SJSA1 (cell line): ENCODE data around the gene RUBCNL. TPM values are rescaled to one million over a fixed set of nuclear protein-coding genes. Genes with fewer than 3 reads are reported as not detected.

Experiments used
- DNase-seq, 2 experiments: peaks; one replicate each; pipeline ENCODE4 v3.0.0-alpha.2; 2015 to 2020; ENCODE audit warnings: low spot score in 2 of 2, low read depth in 1 of 2
- H3K27ac ChIP-seq: fragments of 250-450 bp; sonication (Bioruptor Pico); 2 replicates; pipeline ENCODE4 v1.5.1; 2020; ENCODE audit warnings: mild to moderate bottlenecking, moderate library complexity
- H3K27me3 ChIP-seq: fragments of 250-450 bp; sonication (Bioruptor Pico); replicated peaks from 2 replicates; pipeline ENCODE4 v1.5.1; 2020; ENCODE audit warnings: mild to moderate bottlenecking, moderate library complexity
- H3K36me3 ChIP-seq: fragments of 250-450 bp; sonication (Bioruptor Pico); 2 replicates; pipeline ENCODE4 v1.5.1; 2020; ENCODE audit warnings: mild to moderate bottlenecking
- H3K4me1 ChIP-seq: fragments of 250-450 bp; sonication (Bioruptor Pico); replicated peaks from 2 replicates; pipeline ENCODE4 v1.6.1; 2021; ENCODE audit warnings: mild to moderate bottlenecking
- H3K4me3 ChIP-seq: fragments of 250-450 bp; sonication (Bioruptor Pico); 2 replicates; pipeline ENCODE4 v1.5.1; 2020; ENCODE audit warnings: mild to moderate bottlenecking
- H3K9me3 ChIP-seq: fragments of 250-450 bp; sonication (Bioruptor Pico); replicated peaks from 2 replicates; pipeline ENCODE4 v1.5.1; 2020; ENCODE audit warnings: mild to moderate bottlenecking
- total RNA-seq: library from RNA; depleted of rRNA; stranded (reverse); fragments of >200 nt; shearing (Covaris generic); gene quantifications from 2 replicates; pipeline ENCODE4 v1.2.3, GENCODE V29; 2014

The RUBCNL gene
- total RNA-seq, 1 experiment from 2014 or later: 0.21 TPM

DNA sequence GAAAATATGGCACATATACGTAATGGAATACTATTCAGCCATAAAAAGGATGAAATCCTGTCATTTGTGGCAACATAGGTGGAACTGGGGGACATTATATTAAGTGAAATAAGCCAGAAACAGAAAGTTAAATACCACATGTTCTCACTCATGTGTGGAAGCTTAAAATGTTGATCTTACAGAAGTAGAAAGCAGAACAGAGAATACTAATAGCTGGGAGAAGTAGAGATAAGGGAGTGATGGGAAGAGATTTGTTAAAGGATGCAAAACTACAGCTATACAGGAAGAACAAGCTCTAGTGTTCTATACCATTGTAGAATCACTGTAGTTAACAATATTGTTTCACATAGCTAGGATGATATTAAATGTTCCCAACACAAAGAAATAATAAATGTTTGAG is 68.1 kb downstream of the RUBCNL start:
- Histone ChIP-seq H3K27me3 (no peaks in the 10 kb centered on the region), H3K9me3 (no peaks in the 10 kb centered on the region), H3K4me1 (no peaks in the 10 kb centered on the region), H3K27ac (no peak overlapping the region), H3K4me3 (no peak overlapping the region), H3K36me3 (no peaks in the 10 kb centered on the region)
- no peak for DNase-seq

DNA sequence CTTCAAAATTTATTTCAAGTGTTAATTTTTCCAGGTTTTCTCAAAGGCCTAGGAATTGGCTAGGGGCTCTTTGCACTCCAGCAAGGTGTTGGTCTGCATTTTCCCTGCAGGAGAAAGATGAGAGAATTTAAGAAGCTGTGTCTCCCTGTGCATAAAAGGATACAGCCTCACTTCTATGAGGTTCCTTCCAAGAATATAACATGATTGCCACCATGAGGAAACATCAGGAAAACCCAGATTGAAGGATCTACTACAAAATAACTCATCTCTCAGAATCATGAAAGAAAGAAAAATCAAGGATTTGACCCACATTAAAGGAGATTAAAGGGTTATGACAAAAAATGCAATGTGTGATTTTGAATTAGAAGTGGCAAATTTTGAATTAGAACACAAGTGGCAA is 69.9 kb downstream of the RUBCNL start:
- no peaks in the 10 kb centered on the region for H3K36me3 ChIP-seq
- H3K9me3 ChIP-seq: no peaks in the 10 kb centered on the region
- H3K4me1 ChIP-seq: no peaks in the 10 kb centered on the region
- no peak overlapping the region for H3K27ac ChIP-seq
- H3K27me3 ChIP-seq: no peaks in the 10 kb centered on the region
- DNase-seq: no peak
- no peak overlapping the region for H3K4me3 ChIP-seq

DNA sequence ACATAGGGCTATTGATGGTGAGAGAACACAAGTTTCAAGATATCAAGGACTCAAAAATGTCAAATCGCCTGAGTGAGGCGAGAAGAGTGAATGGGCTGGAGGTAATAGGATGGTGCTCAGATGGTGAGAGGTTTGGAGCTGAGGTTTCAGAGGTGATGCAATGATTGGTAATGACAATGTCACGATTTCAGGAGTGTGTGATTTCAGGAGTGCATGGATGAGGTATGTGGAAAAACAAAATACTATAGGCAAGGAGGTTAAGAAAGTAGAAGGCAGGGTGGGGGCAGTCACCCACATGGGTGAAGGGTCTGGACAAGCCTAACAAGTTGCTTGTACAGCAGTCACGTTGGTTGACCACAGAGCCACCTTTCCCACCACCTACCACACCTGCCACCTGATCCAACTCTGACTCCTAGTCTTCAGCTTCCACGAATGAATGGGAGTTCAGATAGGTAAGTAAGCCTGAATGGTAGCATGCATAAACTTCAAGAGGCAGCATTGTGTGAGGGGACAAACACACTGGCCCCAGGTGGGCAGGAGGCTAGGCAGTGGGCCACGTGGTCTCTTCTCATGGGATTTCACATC is 71.5 kb downstream of the RUBCNL start:
- no peaks in the 10 kb centered on the region for H3K36me3 ChIP-seq
- H3K27me3 ChIP-seq: no peaks in the 10 kb centered on the region
- no peak overlapping the region for H3K27ac ChIP-seq
- no peak for DNase-seq
- no peaks in the 10 kb centered on the region for H3K4me1 ChIP-seq
- H3K9me3 ChIP-seq: no peaks in the 10 kb centered on the region
- H3K4me3 ChIP-seq: no peak overlapping the region

DNA sequence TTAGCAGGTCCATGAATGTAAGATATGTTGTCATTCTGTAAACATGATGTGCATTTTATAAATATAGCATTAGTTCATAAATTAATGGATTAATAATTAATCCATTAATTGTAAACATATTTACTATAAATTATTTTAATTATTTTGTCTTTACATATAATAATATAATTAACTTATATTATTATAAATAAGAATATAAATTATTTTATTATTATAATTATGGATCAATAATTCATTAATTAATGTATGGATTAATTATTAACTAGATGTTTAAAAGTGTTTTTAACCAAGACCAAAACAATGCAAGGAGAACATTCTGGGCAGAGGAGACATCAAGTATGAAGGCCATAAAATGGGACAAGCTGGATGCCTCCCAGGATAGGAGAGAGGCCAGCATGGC is 72.0 kb downstream of the RUBCNL start:
- Histone ChIP-seq H3K27ac (no peak overlapping the region), H3K36me3 (no peaks in the 10 kb centered on the region), H3K9me3 (no peaks in the 10 kb centered on the region), H3K27me3 (no peaks in the 10 kb centered on the region), H3K4me3 (no peak overlapping the region), H3K4me1 (no peaks in the 10 kb centered on the region)
- DNase-seq: no peak

DNA sequence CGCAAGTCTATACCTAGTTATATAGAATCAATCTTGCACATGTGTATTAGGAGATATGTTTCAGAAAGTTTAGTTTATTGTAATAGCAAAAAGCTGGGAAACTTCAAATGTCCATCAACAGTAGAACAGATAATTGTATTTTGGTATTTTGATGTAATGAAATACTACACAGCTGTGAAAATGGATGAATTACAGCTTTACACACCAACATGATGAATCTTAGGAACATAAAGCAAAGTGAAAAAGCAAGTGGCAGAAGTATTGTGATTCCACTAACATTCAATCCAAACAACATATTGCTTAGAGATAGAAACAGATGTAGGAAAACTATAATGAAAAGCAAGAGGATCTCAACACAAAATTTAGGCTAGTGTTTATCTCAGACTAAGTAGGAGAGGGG is 72.5 kb downstream of the RUBCNL start:
- DNase-seq: no peak
- Histone ChIP-seq H3K9me3 (no peaks in the 10 kb centered on the region), H3K27ac (no peak overlapping the region), H3K27me3 (no peaks in the 10 kb centered on the region), H3K4me1 (no peaks in the 10 kb centered on the region), H3K36me3 (no peaks in the 10 kb centered on the region), H3K4me3 (no peak overlapping the region)

DNA sequence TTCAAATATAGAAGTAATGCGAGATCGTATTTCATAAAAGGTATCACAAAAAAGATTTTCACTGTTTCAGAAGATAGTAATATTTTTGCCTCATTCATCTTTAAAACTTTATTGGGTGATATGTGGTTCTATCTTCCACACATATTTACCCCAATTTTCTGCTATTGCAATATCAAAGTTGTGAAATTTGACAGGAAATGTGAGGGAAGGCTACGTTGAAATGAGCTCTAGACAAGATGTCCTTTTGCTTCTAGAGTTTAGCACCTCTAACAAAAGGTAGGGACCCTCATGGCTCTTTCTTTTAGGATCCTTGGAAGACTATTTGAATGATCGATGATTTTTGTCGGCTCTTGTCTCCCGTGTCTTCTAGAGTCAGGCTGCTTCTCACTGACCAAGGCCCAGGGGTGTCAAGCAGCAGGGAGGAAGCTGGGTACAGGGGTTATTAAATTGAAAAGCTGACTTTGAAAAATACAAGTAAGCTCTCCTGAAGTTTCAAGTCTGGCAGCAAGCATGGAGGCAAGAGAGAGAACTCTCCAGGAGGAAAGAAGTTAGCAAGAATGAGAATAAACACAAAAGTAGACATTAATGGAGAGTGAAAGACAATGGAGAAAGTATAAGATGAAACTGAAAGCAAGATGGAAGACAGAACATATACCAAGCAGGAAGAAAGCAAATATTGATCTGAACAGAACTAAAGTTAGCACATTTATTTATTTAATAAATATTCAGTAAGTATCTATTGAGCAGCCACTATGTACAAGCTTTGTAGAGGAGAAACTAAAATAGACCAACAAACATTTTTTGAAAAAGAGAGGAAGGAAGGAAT is 73.4 kb downstream of the RUBCNL start:
- Histone ChIP-seq H3K27me3 (no peaks in the 10 kb centered on the region), H3K27ac (no peak overlapping the region), H3K4me1 (no peaks in the 10 kb centered on the region), H3K4me3 (no peak overlapping the region), H3K36me3 (no peaks in the 10 kb centered on the region), H3K9me3 (no peaks in the 10 kb centered on the region)
- DNase-seq: no peak

DNA sequence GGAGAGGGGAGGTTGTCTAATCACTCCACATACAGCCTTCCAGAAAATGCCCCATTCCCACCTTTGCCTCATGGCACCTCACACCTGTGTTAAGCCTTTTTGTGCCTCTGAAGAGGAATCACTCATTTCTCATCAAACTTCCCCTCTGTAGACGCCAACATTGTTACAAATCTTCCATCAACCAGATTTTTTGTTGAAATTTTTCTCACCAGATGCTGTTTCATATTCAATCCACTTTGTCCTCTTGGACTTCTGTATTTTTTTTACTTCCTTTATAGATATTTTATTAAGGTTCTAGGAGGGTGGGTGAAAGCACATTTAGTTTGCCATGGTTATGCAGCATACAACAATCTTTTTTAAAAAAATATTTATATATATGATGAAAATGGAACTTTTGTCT is 74.0 kb downstream of the RUBCNL start:
- Histone ChIP-seq H3K36me3 (no peaks in the 10 kb centered on the region), H3K27ac (no peak overlapping the region), H3K4me1 (no peaks in the 10 kb centered on the region), H3K27me3 (no peaks in the 10 kb centered on the region), H3K4me3 (no peak overlapping the region), H3K9me3 (no peaks in the 10 kb centered on the region)
- no peak for DNase-seq

DNA sequence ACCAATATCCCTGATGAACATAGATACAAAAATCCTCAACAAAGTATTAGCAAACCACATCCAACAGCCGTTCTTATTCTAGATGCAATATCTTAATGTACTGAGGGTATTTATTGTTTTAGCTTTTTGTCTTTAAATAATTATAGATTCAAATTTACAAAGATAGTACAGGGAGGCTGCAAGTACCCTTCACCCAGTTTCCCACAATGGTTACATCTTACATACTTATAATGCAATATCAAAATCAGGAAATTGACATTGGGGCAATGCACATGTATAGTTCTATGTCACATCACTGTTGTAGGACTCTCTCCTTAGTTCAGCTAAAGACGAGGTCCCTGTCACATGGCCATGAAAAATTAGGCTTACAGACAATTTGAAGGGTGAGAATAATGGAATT is 75.8 kb downstream of the RUBCNL start:
- no peak for DNase-seq
- no peaks in the 10 kb centered on the region for H3K9me3 ChIP-seq
- no peak overlapping the region for H3K27ac ChIP-seq
- H3K27me3 ChIP-seq: no peaks in the 10 kb centered on the region
- H3K4me1 ChIP-seq: no peaks in the 10 kb centered on the region
- no peaks in the 10 kb centered on the region for H3K36me3 ChIP-seq
- H3K4me3 ChIP-seq: no peak overlapping the region

DNA sequence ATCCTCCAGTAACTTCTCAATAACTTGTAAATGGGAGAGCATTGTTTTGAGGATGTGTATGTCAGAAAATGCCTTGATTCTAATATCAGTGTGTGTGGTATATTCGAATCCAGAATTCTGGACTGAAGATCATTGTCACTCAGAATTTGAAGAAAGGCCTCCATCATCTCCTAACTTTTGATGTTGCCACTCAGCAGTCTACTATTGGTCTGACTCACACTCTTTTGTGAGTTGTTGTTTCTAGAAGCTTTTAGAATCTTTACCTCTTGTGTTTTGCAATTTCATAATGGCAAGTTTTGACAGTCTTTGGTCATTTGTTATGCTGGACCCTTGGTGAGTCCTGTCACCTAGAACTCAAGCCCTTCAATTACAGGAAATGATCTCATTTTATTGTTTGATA is 77.0 kb downstream of the RUBCNL start:
- Histone ChIP-seq H3K27ac (no peak overlapping the region), H3K27me3 (no peaks in the 10 kb centered on the region), H3K4me1 (no peaks in the 10 kb centered on the region), H3K36me3 (no peaks in the 10 kb centered on the region), H3K9me3 (no peaks in the 10 kb centered on the region), H3K4me3 (no peak overlapping the region)
- DNase-seq: no peak

DNA sequence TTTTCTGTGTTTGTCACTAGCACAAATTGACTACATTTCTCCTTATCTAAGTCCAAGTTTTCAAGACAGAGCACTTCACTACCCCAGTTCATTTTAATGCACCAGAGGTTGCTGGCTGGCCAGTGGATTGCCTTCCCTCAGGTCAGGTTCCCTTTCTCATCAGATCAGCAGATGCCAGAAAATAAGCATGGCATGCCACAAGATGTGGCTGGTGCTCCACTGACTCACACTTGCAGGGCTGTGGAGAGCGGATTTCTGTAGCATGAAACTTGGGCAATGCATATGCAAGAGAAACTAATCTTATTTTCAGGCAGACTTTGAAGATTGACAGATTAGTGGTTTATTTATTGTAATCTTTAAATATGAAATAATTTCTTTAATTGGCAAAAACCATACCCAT is 79.5 kb downstream of the RUBCNL start:
- H3K27ac ChIP-seq: no peak overlapping the region
- no peak overlapping the region for H3K4me3 ChIP-seq
- no peaks in the 10 kb centered on the region for H3K4me1 ChIP-seq
- no peaks in the 10 kb centered on the region for H3K9me3 ChIP-seq
- H3K27me3 ChIP-seq: no peaks in the 10 kb centered on the region
- no peak for DNase-seq
- H3K36me3 ChIP-seq: no peaks in the 10 kb centered on the region

DNA sequence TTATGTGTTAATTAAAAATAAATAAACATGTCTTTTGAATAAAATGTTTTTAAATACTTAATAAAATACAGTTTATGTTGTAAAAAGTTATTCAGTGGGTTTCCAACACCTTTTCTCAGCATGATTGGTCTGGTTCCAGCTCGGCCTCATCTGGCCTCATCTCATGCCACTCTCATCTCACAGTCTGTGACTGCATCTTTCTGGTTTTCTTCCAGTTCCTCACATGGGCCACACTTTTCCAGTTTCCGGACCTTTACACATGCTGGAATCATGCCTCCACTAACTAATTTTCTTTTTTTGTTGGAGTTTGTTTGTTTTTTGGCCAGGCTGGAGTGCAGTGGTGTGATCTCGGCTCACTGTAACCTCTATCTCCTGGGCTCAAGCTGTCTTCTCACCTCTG is 82.5 kb downstream of the RUBCNL start:
- Histone ChIP-seq H3K4me3 (no peak overlapping the region), H3K4me1 (no peaks in the 10 kb centered on the region), H3K36me3 (no peaks in the 10 kb centered on the region), H3K27ac (no peak overlapping the region), H3K9me3 (no peaks in the 10 kb centered on the region), H3K27me3 (no peaks in the 10 kb centered on the region)
- DNase-seq: no peak

DNA sequence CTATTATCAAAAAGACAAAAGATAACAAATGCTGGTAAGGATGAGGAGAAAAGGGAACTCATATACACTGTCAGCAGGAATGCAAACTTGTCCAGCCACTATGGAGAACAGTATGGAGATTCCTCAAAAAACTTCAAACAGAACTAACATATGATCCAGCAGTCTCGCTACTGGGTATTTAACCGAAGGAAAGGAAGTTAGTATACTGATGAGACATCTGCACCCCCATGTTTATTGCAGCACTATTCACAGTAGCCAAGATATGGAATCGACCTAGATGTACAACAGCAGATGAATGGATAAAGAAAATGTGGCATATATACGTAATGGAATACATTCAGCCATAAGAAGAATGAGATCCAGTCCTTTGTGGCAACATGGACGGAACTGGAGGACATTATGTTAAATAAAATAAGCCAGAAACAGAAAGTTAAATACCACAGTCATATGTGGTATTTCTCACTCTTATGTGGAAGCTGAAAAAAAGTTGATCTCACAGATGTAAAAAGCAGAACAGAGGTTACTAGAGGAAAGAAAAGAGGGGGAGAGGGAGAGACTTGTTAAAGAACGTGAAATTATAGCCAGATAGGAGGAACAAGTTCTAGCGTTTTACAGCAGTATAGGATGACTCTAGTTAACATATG is 83.2 kb downstream of the RUBCNL start:
- Histone ChIP-seq H3K4me3 (no peak overlapping the region), H3K27ac (no peak overlapping the region), H3K9me3 (no peaks in the 10 kb centered on the region), H3K36me3 (no peaks in the 10 kb centered on the region), H3K4me1 (no peaks in the 10 kb centered on the region), H3K27me3 (no peaks in the 10 kb centered on the region)
- no peak for DNase-seq

DNA sequence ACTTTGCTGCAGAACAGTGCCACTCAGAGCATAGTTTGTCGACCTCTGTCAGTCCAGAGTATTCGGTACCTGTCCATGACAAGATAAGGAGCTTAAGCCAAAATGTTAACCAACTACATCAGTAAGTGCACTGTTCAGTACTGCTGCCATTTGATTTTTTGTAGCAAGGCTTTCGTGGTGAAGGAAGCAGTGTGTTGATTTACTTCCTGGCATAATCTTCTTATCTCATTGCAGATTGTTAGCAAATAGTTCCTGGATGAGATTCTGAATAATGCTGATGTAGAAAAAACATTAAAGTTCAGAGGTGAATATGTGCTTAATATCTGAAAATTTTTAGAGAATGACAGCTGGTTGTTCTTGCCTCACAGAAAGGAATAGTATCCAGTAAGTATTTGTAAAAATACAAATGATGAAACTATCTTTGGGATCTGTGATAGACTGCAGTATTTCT is 89.7 kb downstream of the RUBCNL start:
- H3K27ac ChIP-seq: no peak overlapping the region
- H3K4me3 ChIP-seq: no peak overlapping the region
- H3K36me3 ChIP-seq: no peaks in the 10 kb centered on the region
- no peak for DNase-seq
- H3K9me3 ChIP-seq: no peaks in the 10 kb centered on the region
- no peaks in the 10 kb centered on the region for H3K27me3 ChIP-seq
- peaks cover 13% of the 10 kb centered on the region for H3K4me1 ChIP-seq

DNA sequence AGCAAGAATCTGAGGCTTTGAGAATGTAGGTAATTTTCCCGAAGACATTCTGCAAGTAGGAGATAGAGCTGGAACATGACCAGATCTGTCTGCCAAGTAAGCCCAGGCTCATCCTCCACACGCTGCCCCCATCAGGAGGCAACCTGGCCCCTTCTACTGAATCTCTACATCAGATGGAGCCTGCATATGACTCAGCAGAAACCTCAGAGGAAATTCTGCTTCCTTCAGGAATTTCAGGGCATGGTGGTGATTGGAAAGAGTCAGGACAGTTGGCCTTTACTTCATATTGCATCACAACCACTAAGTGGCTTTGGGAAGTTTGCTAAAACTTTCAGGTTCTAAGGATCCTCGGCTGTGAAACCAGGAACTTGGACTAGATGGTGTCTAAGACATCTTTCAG is 90.1 kb downstream of the RUBCNL start:
- no peaks in the 10 kb centered on the region for H3K36me3 ChIP-seq
- no peak for DNase-seq
- H3K27me3 ChIP-seq: no peaks in the 10 kb centered on the region
- no peak overlapping the region for H3K4me3 ChIP-seq
- no peak overlapping the region for H3K27ac ChIP-seq
- H3K4me1 ChIP-seq: peaks cover 13% of the 10 kb centered on the region
- H3K9me3 ChIP-seq: no peaks in the 10 kb centered on the region
